Measurements from ENCODE around the gene MAML2.

The MAML2 gene

DNA sequence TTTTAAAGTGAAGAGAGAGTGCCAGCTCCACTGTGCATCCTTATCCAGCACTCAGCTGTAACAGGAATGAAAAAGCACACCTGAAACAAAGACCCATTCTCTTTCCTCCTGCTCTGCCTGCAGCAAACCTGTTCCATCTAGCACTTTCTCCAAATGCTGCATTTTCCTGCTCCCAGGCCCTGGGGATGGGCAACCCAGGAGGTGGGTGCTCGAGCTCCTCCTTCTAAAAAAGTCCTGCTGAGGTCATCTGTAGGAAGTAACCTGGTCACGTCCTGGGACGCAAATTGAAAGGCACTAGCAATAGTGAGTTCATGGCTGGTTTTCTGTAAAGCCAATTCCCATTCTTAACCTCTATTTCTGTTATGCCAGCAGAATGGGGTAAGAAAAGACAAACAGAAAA lies 173.7 kb downstream of the MAML2 start:
- no peak for DNase-seq (ENCODE audit: low read depth)
- TF ChIP-seq, protein P1, sequence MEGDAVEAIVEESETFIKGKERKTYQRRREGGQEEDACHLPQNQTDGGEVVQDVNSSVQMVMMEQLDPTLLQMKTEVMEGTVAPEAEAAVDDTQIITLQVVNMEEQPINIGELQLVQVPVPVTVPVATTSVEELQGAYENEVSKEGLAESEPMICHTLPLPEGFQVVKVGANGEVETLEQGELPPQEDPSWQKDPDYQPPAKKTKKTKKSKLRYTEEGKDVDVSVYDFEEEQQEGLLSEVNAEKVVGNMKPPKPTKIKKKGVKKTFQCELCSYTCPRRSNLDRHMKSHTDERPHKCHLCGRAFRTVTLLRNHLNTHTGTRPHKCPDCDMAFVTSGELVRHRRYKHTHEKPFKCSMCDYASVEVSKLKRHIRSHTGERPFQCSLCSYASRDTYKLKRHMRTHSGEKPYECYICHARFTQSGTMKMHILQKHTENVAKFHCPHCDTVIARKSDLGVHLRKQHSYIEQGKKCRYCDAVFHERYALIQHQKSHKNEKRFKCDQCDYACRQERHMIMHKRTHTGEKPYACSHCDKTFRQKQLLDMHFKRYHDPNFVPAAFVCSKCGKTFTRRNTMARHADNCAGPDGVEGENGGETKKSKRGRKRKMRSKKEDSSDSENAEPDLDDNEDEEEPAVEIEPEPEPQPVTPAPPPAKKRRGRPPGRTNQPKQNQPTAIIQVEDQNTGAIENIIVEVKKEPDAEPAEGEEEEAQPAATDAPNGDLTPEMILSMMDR (conservative IDR thresholded peaks at IDR 0.05; ENCODE audit: low read depth, low read length) = no peak
- no peak overlapping the region for H3K4me3 ChIP-seq (ENCODE audit: low read length)

DNA sequence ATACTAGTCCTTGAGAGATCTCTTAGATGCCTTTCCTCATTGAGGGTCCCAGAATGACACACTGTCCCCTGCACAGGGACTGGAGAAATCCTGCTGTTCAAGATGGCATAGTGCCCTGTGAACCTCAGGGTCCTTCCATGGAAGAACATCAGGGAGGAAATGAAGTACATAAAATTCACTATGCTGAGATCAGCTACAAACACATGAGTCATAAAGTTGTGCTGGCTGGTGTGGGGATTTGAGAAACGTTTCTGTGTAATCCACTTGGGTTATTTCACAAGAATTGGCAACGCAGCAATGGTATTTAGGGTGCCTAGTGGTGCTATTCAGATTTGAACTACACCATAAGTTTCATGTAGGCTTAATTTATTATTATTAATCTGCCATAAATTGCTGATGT lies 174.4 kb downstream of the MAML2 start:
- TF ChIP-seq, protein P1 (conservative IDR thresholded peaks at IDR 0.05; ENCODE audit: low read depth, low read length) = no peak
- peak; percentile 95 for DNase-seq (ENCODE audit: low read depth)
- no peak overlapping the region for H3K4me3 ChIP-seq (ENCODE audit: low read length)

DNA sequence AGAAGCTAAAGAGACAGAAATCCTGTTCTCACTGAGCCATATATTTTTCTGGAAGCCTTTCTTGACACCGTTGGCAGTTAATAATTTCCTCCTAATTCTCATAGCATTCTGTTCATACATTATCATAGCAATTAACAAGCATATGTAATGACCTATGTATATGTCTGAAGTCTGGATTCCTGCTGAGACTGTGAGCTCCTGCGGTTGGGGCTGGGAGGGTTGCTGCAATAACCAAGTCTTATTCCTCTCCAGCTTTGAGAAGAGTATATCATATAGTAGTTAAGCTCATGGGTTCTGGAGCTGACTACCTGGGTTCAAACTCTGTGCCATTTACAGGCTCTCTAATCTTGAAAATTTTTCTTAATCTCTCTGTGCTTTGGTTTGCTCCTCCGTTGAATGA lies 175.2 kb downstream of the MAML2 start:
- TF ChIP-seq, protein P1 (conservative IDR thresholded peaks at IDR 0.05; ENCODE audit: low read depth, low read length) = no peak
- no peak for DNase-seq (ENCODE audit: low read depth)
- H3K4me3 ChIP-seq (ENCODE audit: low read length) = no peak overlapping the region

DNA sequence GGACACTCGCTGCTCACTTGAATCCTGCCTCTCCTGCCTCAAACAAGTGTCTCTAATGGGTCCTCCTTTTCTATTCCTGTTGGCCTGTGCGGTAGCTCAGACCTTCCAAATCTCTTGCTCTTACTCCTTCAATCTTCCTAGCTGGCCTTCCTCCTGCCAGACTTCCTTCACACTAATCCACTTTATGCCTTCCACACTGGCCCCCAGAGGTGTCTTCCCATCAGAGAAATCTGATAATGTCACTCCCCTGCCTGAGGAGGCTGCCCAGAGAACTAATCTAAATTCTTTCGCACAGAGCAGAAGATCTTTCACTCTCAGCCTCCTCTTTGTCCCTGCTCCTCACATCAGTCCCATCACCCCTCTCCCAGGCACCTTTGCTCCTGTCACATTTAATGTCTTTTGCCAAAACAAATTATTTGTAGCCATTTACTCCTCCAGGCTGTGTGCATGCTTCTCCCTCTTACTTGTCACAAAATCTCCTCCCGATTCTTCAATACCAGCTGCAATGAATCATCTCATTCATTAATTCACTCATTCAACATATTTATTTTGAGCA lies 175.7 kb downstream of the MAML2 start:
- H3K4me3 ChIP-seq (ENCODE audit: low read length) = no peak overlapping the region
- TF ChIP-seq, protein P1 (conservative IDR thresholded peaks at IDR 0.05; ENCODE audit: low read depth, low read length) = no peak
- DNase-seq (ENCODE audit: low read depth) = no peak

DNA sequence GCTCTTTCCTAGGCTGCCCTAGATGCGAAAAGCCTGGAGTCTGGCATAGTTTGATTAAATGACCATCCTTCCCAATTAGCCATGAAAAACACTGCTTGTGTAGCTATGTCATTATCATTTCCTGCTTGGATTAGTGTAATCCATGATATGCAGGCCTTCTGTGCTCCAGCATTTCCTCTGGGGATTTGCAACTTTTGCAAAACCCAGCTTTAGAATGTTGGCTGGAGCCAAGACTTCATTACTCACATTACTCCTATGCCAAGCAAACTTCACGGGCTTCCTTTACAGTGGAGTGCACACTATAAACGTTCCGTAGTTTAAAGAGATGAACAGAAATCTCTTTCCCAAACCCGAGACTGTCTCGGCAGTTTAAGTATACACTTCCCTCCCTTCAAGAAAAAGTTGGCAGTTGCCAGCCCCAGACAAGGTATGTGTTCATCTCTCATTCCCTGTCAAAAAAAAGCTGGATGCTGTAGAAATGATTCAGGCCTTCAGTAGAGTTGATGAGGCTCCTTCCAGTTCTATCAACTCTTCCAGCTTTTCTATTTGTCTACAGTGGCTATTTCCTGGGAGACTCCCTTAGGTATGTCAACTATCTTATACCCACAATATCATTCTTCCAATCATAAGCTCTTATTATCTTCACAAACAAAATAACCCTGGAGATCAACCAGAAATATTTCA lies 180.0 kb downstream of the MAML2 start:
- no peak overlapping the region for H3K4me3 ChIP-seq (ENCODE audit: low read length)

DNA sequence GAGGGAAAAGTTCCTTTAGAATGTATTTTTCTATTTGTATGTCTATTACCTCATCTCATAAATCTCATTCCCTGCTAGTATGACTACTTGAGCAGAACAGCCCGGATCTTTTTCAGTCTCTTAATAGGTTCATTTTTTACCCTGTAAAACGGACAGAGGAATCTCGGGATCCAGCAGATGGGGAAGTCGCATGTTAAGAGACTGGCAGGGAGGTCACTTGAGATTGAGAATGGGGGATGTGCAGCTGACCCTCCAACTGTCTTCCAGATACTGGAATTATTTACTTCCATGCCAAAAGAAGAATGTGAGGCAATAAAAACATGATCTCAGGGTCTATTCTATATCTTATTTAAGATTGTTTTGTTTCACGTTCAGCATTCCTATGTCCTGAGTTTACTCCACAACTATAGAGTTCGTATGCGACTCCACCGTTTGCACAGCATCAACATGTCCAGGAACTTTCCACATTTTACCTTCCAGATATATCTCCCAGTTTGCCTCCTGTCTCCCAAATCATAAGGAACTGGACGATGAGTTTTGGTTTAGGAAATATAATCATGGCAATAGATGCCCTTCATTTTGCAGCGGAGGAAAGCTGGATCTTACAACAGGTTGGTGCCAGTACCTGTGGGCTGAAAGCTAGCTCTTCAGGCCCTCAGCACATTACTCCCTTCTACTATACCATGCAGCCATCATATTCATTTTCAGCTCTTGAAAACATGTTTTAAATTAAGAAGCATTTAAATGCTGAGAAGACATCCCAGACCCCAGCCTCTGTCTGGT lies 181.5 kb downstream of the MAML2 start:
- H3K4me3 ChIP-seq (ENCODE audit: low read length) = no peak overlapping the region
- no peak for DNase-seq (ENCODE audit: low read depth)
- TF ChIP-seq, protein P1 (conservative IDR thresholded peaks at IDR 0.05; ENCODE audit: low read depth, low read length) = no peak

More for the DNA sequence above, 180.0 kb downstream of the MAML2 start:
- TF ChIP-seq, protein P1 (conservative IDR thresholded peaks at IDR 0.05; ENCODE audit: low read depth, low read length) = no peak
- DNase-seq (ENCODE audit: low read depth) = peak; percentile 95
